Astrocyte of the spinal cord (primary cell): ENCODE results near the gene LARP4.

Source experiments
- DNase-seq: peaks from one replicate; pipeline ENCODE4 v3.0.0; 2011; ENCODE audit warnings: low read depth, low spot score
- H3K4me3 ChIP-seq: 2 replicates; pipeline ENCODE4 v1.5.1; 2011; ENCODE audit warnings: low read depth, mild to moderate bottlenecking, low read length, moderate library complexity
- in situ Hi-C: cut with HindIII; loops from 2 replicates; pipeline ENCODE4 v1.10.0; 2017; ENCODE audit warnings: low sequenced_read_pairs
- TF ChIP-seq, protein P1 (sequence below): IDR thresholded peaks from 2 replicates; pipeline ENCODE4 v1.5.1; 2012; ENCODE audit warnings: low read depth, mild to moderate bottlenecking, low read length, inconsistent platforms

LARP4 gene

DNA sequence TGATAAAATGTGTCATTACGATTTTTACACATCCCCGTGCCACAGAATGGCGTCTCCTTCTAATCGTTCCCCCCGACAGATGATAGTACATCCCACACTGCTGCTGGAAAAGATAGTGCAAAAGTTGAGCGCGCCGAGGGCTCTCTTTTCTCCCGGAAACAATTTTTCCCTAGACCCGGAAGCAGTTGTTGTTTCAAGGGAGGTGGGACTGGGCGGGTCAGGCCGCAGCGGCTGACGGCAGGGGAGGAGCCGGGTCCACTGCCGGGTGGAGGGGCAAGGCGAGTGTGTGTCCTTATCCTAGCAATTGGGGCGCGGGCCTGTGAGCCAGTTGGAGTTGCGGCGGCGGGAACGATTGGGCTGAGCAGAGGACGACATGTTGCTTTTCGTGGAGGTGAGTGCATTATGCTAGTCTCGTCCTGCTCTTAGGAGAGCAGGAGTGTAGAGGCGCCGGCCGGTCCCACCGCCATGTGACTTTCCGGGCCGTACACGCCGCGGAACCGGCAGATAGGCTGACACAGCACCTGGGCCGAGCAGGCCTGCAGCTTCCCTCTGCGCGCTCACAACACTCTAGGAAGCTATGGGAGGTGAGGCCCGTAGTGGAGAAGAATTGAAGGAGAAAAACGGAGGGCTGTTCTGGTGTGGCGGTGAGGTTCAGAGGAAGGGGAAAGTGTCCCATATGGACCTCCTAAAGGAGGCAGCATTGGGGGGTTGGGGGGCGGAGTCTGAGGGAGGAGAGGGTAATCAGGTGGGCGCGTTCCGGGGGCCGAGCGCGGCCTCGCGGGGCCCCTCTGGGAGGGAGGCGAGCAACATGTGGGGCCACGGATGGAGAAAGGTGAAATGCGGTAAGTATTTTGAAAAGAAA, at the start of gene LARP4:
TSS of gene LARP4 (plus strand) at position 248 of the 862 bp plus-strand sequence. CDS start at position 374, 126 bp downstream.
- TF ChIP-seq, protein P1, sequence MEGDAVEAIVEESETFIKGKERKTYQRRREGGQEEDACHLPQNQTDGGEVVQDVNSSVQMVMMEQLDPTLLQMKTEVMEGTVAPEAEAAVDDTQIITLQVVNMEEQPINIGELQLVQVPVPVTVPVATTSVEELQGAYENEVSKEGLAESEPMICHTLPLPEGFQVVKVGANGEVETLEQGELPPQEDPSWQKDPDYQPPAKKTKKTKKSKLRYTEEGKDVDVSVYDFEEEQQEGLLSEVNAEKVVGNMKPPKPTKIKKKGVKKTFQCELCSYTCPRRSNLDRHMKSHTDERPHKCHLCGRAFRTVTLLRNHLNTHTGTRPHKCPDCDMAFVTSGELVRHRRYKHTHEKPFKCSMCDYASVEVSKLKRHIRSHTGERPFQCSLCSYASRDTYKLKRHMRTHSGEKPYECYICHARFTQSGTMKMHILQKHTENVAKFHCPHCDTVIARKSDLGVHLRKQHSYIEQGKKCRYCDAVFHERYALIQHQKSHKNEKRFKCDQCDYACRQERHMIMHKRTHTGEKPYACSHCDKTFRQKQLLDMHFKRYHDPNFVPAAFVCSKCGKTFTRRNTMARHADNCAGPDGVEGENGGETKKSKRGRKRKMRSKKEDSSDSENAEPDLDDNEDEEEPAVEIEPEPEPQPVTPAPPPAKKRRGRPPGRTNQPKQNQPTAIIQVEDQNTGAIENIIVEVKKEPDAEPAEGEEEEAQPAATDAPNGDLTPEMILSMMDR: no peak

GRCh38 chr12:50351120-50352043, 49.3 kb upstream of the LARP4 start:
- in situ Hi-C loops: no loop called here
- TF ChIP-seq, protein P1: no peak
- no peak for DNase-seq
- no peak overlapping the region for H3K4me3 ChIP-seq

More for the DNA sequence above, at the start of gene LARP4:
- in situ Hi-C loops: no loop called here
- peak; percentile 96 for DNase-seq
- peak within 1 kb of the TSS; percentile 95 for H3K4me3 ChIP-seq

DNA sequence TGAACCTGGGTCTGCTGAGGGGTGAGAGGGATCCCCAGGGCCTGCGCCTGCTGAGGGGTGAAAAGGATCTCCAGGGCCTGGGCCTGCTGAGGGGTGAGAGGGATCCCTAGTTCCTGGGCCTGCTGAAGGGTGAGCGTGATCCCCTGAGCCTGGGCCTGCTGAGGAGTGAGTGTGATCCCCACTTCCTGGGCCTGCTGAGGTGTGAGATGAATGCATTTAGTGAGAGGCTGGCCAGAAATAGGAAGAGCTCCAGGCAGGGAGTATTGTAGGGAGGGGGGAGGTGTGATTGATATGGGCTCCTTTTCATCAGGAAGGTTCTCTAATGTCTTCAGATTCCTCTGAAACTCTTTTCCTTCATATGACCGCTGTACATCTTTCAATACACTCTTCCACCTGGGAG, 47.3 kb upstream of the LARP4 start:
- TF ChIP-seq, protein P1: no peak
- in situ Hi-C loops: no loop called here
- DNase-seq: no peak
- H3K4me3 ChIP-seq: no peak overlapping the region

DNA sequence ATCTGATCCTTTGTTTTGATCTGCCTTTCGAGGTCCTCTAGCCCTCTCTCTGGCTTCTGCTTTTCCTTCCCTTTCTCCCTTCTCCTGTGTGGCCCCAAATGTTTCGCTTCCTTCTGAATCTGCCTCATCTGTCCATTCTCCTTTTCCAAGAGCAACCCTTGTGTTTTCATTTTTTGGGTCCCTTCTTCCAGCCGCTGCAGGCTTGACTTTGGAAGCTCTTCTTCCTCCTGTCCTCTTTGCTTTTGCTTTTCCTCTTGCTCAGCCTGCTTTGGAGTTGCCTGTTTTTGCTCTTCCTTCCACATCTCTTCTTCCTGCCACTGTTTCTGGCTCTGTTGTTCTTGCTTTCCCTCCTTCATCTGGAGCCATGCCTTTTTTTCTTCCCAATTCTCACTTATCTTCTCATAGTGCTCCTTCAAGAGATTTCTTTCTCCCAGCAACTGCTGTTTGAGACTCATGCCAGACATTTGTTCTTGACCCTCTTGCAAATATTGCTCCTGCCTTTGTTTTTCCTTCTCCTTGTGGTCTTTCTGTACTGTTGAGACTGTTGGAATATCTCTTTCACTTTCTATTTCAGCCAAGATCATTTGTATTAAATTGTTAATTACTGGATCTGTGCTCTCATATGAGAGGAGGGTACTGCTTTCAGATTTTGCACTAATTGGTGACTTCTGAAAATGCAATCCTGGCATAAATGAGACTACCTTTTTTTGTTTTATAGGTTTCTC, 46.7 kb upstream of the LARP4 start:
- DNase-seq: peak; percentile 61
- TF ChIP-seq, protein P1: no peak
- in situ Hi-C loops: no loop called here
- H3K4me3 ChIP-seq: no peak overlapping the region

GRCh38 chr12:50354908-50355307, 45.8 kb upstream of the LARP4 start:
- in situ Hi-C loops: no loop called here
- TF ChIP-seq, protein P1: no peak
- no peak for DNase-seq
- no peak overlapping the region for H3K4me3 ChIP-seq

- TF ChIP-seq, protein P1: no peak
- in situ Hi-C loops: no loop called here
- DNase-seq: no peak
- H3K4me3 ChIP-seq: no peak overlapping the region
Measured at GRCh38 chr12:50355365-50355764, 45.3 kb upstream of the LARP4 start.
